Naive B cell (primary cell): Measurements from ENCODE around the gene CEP104. TPM values are rescaled to one million over a fixed set of nuclear protein-coding genes. Genes with fewer than 3 reads are reported as not detected.

Source experiments
- polyA plus RNA-seq, 6 donors: library from polyadenylated mRNA; unstranded; fragments of 300-500 nt; fragmentation: Illumina TruSeq; gene quantifications; one replicate each; pipeline ENCODE4 v1.2.3, GENCODE V29; 2021; ENCODE audit warnings: low read depth in 6 of 6

The CEP104 gene
- polyA plus RNA-seq, 6 donors from 2014 or later, result 8.1 to 34.6 (median 17.5) TPM

Other genes with a start within 250 kb of the CEP104 start
- gene MEGF6, start 245.7 kb downstream of the CEP104 start, polyA plus RNA-seq, result 1 to 10 TPM in 5 of 6 donors, not detected in 1; 3.1 to 8.8 (median 4.3) TPM
- 10 to 100 TPM; 23.7 to 38.7 (median 35.7) TPM for gene TPRG1L, start 232.2 kb downstream of the CEP104 start, polyA plus RNA-seq
- 10 to 100 TPM; 23.4 to 58.3 (median 27.7) TPM for gene WRAP73, start 207.1 kb downstream of the CEP104 start, polyA plus RNA-seq
- gene TP73, start 204.7 kb downstream of the CEP104 start, polyA plus RNA-seq, result not detected
- not detected for gene CCDC27, start 104.8 kb downstream of the CEP104 start, polyA plus RNA-seq
- gene SMIM1, start 84.5 kb downstream of the CEP104 start, polyA plus RNA-seq, result 1 to 10 TPM in 3 of 6 donors, under 1 TPM in 2, not detected in 1; 0.82 to 2.2 (median 1.4) TPM
- gene LRRC47, start 60.7 kb downstream of the CEP104 start, polyA plus RNA-seq, result 10 to 100 TPM; 13.6 to 30.8 (median 26.9) TPM
- 10 to 100 TPM in 1 of 6 donors, 1 to 10 TPM in 5; 2.7 to 10.2 (median 7.3) TPM for gene DFFB, start 265 bp upstream of the CEP104 start, polyA plus RNA-seq
- gene C1orf174, start 43.1 kb upstream of the CEP104 start, polyA plus RNA-seq, result 10 to 100 TPM; 13.6 to 27.9 (median 21.9) TPM